Nephron (organoid): Measurements from ENCODE around the gene MS4A18.

ENCODE experiments used
- H3K27ac Mint-ChIP-seq, 3 experiments: 2 replicates each; pipeline ENCODE4 v1.8.0; 2020; ENCODE audit warnings: mixed read lengths in 3 of 3, mild to moderate bottlenecking in 2 of 3, moderate library complexity in 1 of 3
- H3K27me3 Mint-ChIP-seq: 2 replicates; pipeline ENCODE4 v1.8.0; 2021; ENCODE audit warnings: low read depth, mild to moderate bottlenecking, moderate library complexity, mixed read lengths
- H3K36me3 Mint-ChIP-seq: 2 replicates; pipeline ENCODE4 v1.8.0; 2020; ENCODE audit warnings: low read depth, mixed read lengths
- H3K4me1 Mint-ChIP-seq: 2 replicates; pipeline ENCODE4 v1.8.0; 2020; ENCODE audit warnings: mixed read lengths
- H3K4me3 Mint-ChIP-seq, 3 experiments: 2 replicates each; pipeline ENCODE4 v1.8.0; 2020; ENCODE audit warnings: mild to moderate bottlenecking in 3 of 3, mixed read lengths in 3 of 3, moderate library complexity in 2 of 3
- H3K9me3 Mint-ChIP-seq: 2 replicates; pipeline ENCODE4 v1.8.0; 2020; ENCODE audit warnings: mixed read lengths
- TF ChIP-seq, protein P1 (sequence below), 3 experiments: fragments of 200-600 bp; sonication (generic); IDR thresholded peaks; one replicate each; pipeline ENCODE4 v1.5.0; 2021; ENCODE audit warnings: antibody characterized with exemption in 3 of 3; ENCODE audit not compliant: unreplicated experiment in 3 of 3

The MS4A18 gene

DNA sequence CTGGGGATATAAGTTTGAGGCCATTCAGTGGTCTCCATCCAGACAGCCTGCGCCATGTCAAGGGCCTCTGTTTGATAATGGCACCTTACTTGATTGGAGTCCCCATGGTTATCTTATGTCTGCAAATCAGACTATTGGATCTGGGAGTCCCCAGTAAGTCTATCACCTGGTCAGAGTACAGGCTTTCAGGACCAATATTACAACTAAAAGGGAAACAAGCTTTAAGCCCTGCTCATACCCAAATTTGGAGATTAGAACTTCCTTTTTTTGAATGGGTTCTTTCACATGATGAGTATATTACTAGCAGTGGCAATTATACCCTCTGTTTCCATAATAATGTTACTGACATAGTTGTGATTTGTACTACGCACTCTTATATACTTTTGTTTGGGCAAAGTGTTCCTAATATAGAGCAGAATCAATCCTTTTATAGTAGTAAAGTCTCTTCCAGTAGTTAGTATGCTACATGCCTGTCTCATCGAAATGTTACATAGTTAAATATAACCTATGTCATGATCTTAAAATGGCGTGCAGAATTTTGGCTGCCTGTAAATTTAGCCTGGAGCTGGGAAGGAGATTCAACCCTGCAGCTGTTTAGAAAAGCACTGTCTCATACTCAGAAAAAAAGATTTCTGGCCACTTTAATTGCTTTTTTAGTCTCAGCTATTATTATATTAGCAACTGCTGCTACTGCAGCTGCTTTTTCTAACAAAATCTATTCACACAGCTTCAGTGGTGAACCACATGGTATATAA lies 37.1 kb downstream of the MS4A18 start:
- H3K9me3 Mint-ChIP-seq, result peaks cover 3% of the 10 kb centered on the region
- H3K27me3 Mint-ChIP-seq, result peaks cover 15% of the 10 kb centered on the region
- peak overlapping the region in 1 of 3 experiments; percentile 46 for H3K4me3 Mint-ChIP-seq
- no peaks in the 10 kb centered on the region for H3K36me3 Mint-ChIP-seq
- H3K27ac Mint-ChIP-seq, result peak overlapping the region; percentile 42 to 71 (median 68)
- TF ChIP-seq, protein P1, sequence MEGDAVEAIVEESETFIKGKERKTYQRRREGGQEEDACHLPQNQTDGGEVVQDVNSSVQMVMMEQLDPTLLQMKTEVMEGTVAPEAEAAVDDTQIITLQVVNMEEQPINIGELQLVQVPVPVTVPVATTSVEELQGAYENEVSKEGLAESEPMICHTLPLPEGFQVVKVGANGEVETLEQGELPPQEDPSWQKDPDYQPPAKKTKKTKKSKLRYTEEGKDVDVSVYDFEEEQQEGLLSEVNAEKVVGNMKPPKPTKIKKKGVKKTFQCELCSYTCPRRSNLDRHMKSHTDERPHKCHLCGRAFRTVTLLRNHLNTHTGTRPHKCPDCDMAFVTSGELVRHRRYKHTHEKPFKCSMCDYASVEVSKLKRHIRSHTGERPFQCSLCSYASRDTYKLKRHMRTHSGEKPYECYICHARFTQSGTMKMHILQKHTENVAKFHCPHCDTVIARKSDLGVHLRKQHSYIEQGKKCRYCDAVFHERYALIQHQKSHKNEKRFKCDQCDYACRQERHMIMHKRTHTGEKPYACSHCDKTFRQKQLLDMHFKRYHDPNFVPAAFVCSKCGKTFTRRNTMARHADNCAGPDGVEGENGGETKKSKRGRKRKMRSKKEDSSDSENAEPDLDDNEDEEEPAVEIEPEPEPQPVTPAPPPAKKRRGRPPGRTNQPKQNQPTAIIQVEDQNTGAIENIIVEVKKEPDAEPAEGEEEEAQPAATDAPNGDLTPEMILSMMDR (IDR thresholded peaks at IDR 0.05; ENCODE audit: unreplicated experiment in 3 of 3), result no peak
- H3K4me1 Mint-ChIP-seq, result peaks cover 66% of the 10 kb centered on the region

DNA sequence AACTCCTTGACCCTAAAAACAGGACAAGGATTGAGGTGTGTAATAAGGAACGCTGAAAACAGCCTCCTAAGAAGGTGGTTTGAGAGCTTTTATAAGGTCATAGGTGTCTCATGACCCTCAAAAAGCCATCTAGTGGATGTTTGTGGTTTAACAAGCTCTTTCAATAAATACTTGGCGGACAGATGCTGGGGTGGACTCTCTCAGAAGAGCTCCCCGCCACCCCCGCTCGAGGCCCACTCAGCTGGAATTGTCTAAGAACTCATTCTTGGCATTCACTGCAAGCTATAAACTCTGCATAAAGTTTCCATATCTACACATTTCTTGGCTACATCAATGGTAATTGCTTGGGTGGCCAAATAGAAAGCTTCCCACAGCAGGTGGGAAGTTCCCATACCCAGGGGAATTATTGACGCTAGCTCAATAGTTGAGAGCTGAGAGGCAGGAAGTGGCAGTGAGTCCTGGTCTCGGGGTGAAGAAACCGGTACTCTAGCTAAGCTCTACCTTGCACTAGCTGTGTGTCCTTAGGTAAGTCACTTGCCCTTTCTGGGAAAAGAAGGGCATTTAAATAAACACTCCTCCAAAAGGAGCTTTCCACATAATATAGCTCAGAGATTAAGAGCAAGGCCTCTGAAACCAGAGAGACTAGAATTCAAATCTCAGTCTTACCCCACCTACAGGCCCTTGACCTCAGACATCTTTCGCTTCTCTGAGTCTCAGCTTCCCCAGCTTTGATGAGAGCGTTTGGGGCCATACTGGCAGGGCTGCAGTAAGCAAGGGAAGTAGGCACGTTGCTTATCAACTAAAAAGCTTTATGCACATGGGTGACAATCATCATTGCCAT lies 38.6 kb downstream of the MS4A18 start:
- Mint-ChIP-seq H3K9me3 (peaks cover 3% of the 10 kb centered on the region), H3K27ac (peak overlapping the region in 2 of 3 experiments; percentile 68 to 71), H3K4me1 (peaks cover 68% of the 10 kb centered on the region), H3K27me3 (peaks cover 16% of the 10 kb centered on the region), H3K4me3 (peak overlapping the region in 1 of 3 experiments; percentile 25), H3K36me3 (no peaks in the 10 kb centered on the region)
- TF ChIP-seq, protein P1 (IDR thresholded peaks at IDR 0.05; ENCODE audit: unreplicated experiment in 3 of 3), result peak in 2 of 3 experiments; percentile 33 to 42

DNA sequence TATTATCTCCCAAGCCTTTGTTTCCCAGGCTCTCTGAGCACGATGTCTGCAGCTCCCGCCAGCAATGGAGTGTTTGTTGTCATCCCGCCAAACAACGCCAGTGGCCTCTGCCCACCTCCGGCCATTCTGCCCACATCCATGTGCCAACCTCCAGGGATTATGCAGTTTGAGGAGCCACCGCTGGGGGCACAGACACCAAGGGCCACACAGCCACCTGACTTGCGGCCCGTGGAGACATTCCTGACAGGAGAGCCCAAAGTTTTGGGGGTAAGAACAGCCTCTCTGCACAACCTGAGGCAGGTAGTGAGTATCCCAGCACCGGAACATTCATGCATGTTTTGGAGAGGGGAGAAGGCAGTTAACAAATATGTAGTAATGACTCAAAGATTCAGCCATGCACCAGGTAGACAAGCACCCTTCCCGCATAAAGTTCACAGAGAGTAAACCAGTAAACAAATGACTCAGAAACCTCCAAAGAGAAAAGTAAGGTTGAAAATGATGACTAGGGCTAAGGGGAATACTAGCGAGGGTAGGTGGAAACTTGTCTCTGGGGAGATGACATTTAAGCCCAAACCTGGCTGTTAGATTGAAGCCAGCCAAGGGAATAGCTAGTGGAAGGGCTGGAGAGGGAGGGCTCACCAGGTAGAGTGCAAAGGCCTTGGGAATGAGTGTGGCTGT lies 39.3 kb downstream of the MS4A18 start:
- Mint-ChIP-seq H3K4me3 (no peak overlapping the region), H3K27me3 (peaks cover 16% of the 10 kb centered on the region), H3K36me3 (no peaks in the 10 kb centered on the region), H3K9me3 (peaks cover 3% of the 10 kb centered on the region), H3K27ac (peak overlapping the region in 2 of 3 experiments; percentile 5 to 36), H3K4me1 (peaks cover 61% of the 10 kb centered on the region)
- TF ChIP-seq, protein P1 (IDR thresholded peaks at IDR 0.05; ENCODE audit: unreplicated experiment in 3 of 3), result no peak

DNA sequence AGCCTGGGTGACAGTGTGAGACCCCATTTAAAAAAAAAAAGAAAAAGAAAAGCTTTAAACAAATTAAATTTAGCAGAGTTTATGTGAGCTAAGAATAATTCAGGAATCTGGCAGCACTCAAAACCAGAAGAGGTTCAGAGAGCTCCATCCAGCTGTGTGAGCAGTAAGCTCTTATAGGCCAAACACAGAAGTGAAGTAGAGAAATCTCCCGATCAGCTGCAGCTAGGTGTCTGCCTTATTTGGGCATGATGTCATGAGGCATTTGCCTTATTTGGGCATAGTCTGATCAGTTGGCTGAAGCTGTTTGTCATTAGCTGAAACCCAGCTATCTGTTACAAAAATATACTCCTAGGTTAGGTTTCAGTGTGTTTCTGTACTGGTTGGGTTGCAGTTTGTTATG lies 40.4 kb downstream of the MS4A18 start:
- Mint-ChIP-seq H3K4me3 (no peak overlapping the region), H3K4me1 (peaks cover 50% of the 10 kb centered on the region), H3K36me3 (no peaks in the 10 kb centered on the region), H3K27me3 (peaks cover 20% of the 10 kb centered on the region), H3K9me3 (peaks cover 3% of the 10 kb centered on the region), H3K27ac (peak overlapping the region in 1 of 3 experiments; percentile 41)
- TF ChIP-seq, protein P1 (IDR thresholded peaks at IDR 0.05; ENCODE audit: unreplicated experiment in 3 of 3), result no peak

DNA sequence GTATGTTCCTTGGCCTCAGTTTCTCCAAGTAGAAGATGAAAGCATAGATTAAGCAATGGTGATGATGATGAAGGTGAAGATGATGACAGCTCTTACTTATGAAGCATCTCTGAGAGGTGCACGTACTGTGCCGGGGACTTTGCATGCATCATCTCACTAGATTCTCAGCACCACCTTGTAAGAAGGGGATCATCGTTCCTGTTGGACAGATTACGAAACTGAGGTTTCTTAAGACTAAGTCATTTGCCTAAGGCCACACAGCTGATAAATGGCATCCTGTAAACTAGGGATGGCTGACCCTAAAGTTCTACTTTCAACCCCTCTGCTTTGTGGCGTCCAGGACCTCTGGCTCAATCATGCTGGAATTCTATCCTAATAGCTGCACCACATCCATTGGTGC lies 40.8 kb downstream of the MS4A18 start:
- Mint-ChIP-seq H3K4me1 (peaks cover 45% of the 10 kb centered on the region), H3K9me3 (peaks cover 3% of the 10 kb centered on the region), H3K4me3 (no peak overlapping the region), H3K27ac (peak overlapping the region in 1 of 3 experiments; percentile 41), H3K36me3 (no peaks in the 10 kb centered on the region), H3K27me3 (peaks cover 22% of the 10 kb centered on the region)
- TF ChIP-seq, protein P1 (IDR thresholded peaks at IDR 0.05; ENCODE audit: unreplicated experiment in 3 of 3), result no peak
